Middle frontal gyrus (tissue), 1 donor: Measurements from ENCODE around the gene PXDN.
"Not testable (repeated sequence)": the region's sequence is repeated elsewhere in the genome, so short reads cannot be mapped to it uniquely, and the experiment has no call there.

Experiments used
- DNase-seq: peaks from one replicate; pipeline ENCODE4 v3.0.0-alpha.2; 2015; ENCODE audit warnings: low spot score; ENCODE audit errors: extremely low spot score

Gene PXDN

GRCh38 chr2:1723397-1724042, 20.8 kb downstream of the PXDN start:
- no peak for DNase-seq

- no peak for DNase-seq
Measured at GRCh38 chr2:1722692-1723091, 21.6 kb downstream of the PXDN start.

- no peak for DNase-seq
Measured at GRCh38 chr2:1721706-1722646, 22.3 kb downstream of the PXDN start.

GRCh38 chr2:1718339-1719220, 25.7 kb downstream of the PXDN start:
- DNase-seq: no peak

GRCh38 chr2:1717113-1717512, 27.2 kb downstream of the PXDN start:
- no peak for DNase-seq

- DNase-seq: no peak
Measured at GRCh38 chr2:1716441-1716840, 27.9 kb downstream of the PXDN start.

- not testable (repeated sequence) for DNase-seq
Measured at GRCh38 chr2:1716014-1716305, 28.4 kb downstream of the PXDN start.

- DNase-seq: no peak
Measured at GRCh38 chr2:1715184-1716013, 28.9 kb downstream of the PXDN start.

- DNase-seq: no peak
Measured at GRCh38 chr2:1714291-1715064, 29.8 kb downstream of the PXDN start.

- DNase-seq: no peak
Measured at GRCh38 chr2:1713839-1714236, 30.5 kb downstream of the PXDN start.

GRCh38 chr2:1713142-1713838, 31.0 kb downstream of the PXDN start:
- DNase-seq: no peak

GRCh38 chr2:1709946-1710560, 34.3 kb downstream of the PXDN start:
- no peak for DNase-seq

- DNase-seq: no peak
Measured at GRCh38 chr2:1709335-1709605, 35.0 kb downstream of the PXDN start.

GRCh38 chr2:1708476-1709334, 35.6 kb downstream of the PXDN start:
- DNase-seq: no peak

GRCh38 chr2:1707771-1708418, 36.4 kb downstream of the PXDN start:
- DNase-seq: no peak

GRCh38 chr2:1706089-1706841, 38.0 kb downstream of the PXDN start:
- not testable (repeated sequence) for DNase-seq

GRCh38 chr2:1705557-1706076, 38.7 kb downstream of the PXDN start:
- DNase-seq: no peak
